Left lung (tissue), 10 donors: ENCODE data around the gene LGSN. TPM values are rescaled to one million over a fixed set of nuclear protein-coding genes. Genes with fewer than 3 reads are reported as not detected.

Experiments used
- ATAC-seq: fragments of 200-7000 bp; cut with Tn5 transposase; one replicate; pipeline ENCODE4 v1.9.1; 2020; ENCODE audit warnings: moderate library complexity
- DNase-seq, 4 donors: peaks; one replicate each; pipeline ENCODE4 v3.0.0-alpha.2; 2013 to 2020
- H3K27ac ChIP-seq, 2 donors: fragments of 200-600 bp; sonication (generic) in 1 of 2; one replicate each; pipeline versions ENCODE4 v1.5.0 to v1.8.0; 2020 to 2021
- H3K27me3 ChIP-seq, 2 donors: fragments of 200-600 bp; sonication (generic) in 1 of 2; one replicate each; pipeline versions ENCODE4 v1.5.0 to v1.8.0; 2020 to 2021
- H3K36me3 ChIP-seq, 2 donors: fragments of 200-600 bp; sonication (generic) in 1 of 2; one replicate each; pipeline versions ENCODE4 v1.5.0 to v1.8.0; 2020 to 2021
- H3K4me1 ChIP-seq, 2 donors: fragments of 200-600 bp; one replicate each; pipeline ENCODE4 v1.8.0; 2021
- H3K4me3 ChIP-seq, 2 donors: fragments of 200-600 bp; sonication (generic) in 1 of 2; one replicate each; pipeline versions ENCODE4 v1.5.0 to v1.8.0; 2020 to 2021; ENCODE audit warnings: mild to moderate bottlenecking in 1 of 2
- H3K9me3 ChIP-seq, 2 donors: fragments of 200-600 bp; sonication (generic) in 1 of 2; one replicate each; pipeline versions ENCODE4 v1.5.0 to v1.8.0; 2020 to 2021
- intact Hi-C, 2 donors: fragments of 100-400 bp; cut with DNase I; formaldehyde crosslinking; loops; one replicate each; pipeline versions ENCODE4 v1.11.2 to v1.14.2; 2022
- polyA plus RNA-seq, 6 donors: library from polyadenylated mRNA; unstranded; fragments of 120-200 nt; gene quantifications; one replicate each; pipeline ENCODE4 v1.2.1, GENCODE V29; 2013; ENCODE audit not compliant: insufficient read length in 6 of 6
- total RNA-seq, 2 donors: library from RNA; stranded (reverse); fragmentation: NEBNext Ultra II Directional; extraction: Animal tissue kit (Norgen Biotek cat#: 25700); gene quantifications; one replicate each; pipeline ENCODE4 v1.2.1, GENCODE V29; 2021
- TF ChIP-seq, protein P1 (sequence below), 2 donors: fragments of 200-600 bp; sonication (generic) in 1 of 2; IDR thresholded peaks; one replicate each; pipeline versions ENCODE4 v1.5.0 to v1.8.0; 2021; ENCODE audit warnings: antibody characterized with exemption in 2 of 2
- donor health status: DM: no; HTN: yes; CAD: no.
- donor health status: DM: no; HTN: no; CAD: no.

The LGSN gene
- total and polyA plus RNA-seq, 8 donors: 0.11 to 0.88 (median 0.65) TPM; not detected in 1

DNA sequence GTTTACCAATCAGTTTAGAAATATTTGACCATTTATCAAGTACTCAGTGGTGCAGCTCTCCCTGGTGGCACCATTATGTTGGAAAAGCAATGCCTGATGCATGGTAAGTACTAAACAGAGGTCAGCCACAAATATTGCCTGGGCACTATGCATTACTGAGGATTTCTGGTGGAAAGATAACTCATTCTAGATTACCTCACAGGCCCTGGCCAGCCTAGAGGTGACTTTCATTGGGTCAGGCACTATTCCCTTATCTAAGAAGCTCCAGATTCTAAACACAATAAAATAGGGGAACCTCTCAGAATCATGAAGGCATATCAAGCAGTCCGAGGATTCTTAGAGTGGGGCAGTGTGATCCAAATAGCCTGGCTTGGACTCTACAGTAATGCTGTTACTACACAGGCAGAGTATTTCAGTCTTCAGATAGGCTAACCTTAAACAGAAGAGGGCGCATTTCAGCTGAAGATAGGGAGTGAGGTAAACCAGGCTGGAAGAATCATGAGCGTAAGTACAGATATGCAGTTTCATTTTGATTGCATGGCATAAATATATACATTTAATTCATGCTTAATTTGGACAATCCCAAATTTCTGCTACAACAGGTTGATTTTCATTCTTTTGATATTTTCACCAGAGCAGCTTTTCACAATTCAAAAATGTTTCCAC lies 12.1 kb downstream of the LGSN start:
- no peaks in the 10 kb centered on the region for H3K9me3 ChIP-seq
- DNase-seq (no peak), ATAC-seq (peak; percentile 49)
- intact Hi-C loops: no loop called here
- H3K4me1 ChIP-seq: no peaks in the 10 kb centered on the region
- no peaks in the 10 kb centered on the region for H3K27me3 ChIP-seq
- TF ChIP-seq, protein P1, sequence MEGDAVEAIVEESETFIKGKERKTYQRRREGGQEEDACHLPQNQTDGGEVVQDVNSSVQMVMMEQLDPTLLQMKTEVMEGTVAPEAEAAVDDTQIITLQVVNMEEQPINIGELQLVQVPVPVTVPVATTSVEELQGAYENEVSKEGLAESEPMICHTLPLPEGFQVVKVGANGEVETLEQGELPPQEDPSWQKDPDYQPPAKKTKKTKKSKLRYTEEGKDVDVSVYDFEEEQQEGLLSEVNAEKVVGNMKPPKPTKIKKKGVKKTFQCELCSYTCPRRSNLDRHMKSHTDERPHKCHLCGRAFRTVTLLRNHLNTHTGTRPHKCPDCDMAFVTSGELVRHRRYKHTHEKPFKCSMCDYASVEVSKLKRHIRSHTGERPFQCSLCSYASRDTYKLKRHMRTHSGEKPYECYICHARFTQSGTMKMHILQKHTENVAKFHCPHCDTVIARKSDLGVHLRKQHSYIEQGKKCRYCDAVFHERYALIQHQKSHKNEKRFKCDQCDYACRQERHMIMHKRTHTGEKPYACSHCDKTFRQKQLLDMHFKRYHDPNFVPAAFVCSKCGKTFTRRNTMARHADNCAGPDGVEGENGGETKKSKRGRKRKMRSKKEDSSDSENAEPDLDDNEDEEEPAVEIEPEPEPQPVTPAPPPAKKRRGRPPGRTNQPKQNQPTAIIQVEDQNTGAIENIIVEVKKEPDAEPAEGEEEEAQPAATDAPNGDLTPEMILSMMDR (IDR thresholded peaks at IDR 0.05): no peak
- H3K36me3 ChIP-seq: no peaks in the 10 kb centered on the region
- no peak overlapping the region for H3K4me3 ChIP-seq
- no peak overlapping the region for H3K27ac ChIP-seq

DNA sequence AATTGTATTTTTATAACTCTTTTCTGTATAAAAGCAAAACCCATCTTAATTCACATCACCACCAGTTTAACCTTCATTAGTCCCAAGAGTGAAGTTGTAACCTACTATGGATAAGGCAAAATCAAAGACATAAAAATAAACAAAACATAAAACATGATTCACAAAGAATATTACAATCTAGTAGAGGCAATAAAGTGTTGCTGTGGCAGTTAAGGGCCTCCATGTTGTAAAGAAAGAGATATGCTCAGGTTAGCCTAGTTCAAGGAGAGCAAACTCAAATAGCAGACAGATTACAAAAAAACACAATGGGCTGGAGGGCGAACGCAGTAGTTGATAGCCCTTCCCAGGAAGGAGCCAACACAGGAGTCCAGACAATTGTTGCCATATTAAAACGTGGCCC lies 13.4 kb downstream of the LGSN start:
- H3K36me3 ChIP-seq: no peaks in the 10 kb centered on the region
- H3K27me3 ChIP-seq: no peaks in the 10 kb centered on the region
- H3K4me3 ChIP-seq: no peak overlapping the region
- no peaks in the 10 kb centered on the region for H3K9me3 ChIP-seq
- no peak overlapping the region for H3K27ac ChIP-seq
- intact Hi-C loops: no loop called here
- DNase-seq: no peak
- TF ChIP-seq, protein P1 (IDR thresholded peaks at IDR 0.05): no peak
- no peak for ATAC-seq
- no peaks in the 10 kb centered on the region for H3K4me1 ChIP-seq

DNA sequence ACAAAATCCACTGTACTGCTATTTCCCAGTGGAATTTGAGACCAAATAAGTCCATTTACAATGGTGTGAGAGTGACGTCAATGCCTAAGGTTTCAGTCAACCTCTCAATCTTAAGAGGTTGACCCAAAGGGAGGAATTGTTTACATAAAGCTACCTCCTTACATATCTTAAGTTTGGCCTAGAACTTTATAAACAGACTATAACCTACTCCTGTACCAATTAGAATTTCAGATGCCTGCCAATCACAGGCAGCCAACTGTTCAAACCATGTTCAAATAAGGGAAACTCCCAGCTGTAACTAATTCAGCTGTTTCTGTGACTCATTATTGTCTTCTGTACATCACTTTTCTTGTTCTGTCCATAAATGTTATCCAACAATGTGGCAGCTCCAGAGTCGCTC lies 14.5 kb downstream of the LGSN start:
- intact Hi-C loops: no loop called here
- Histone ChIP-seq H3K27me3 (no peaks in the 10 kb centered on the region), H3K27ac (peak overlapping the region in 1 of 2 donors; percentile 14), H3K36me3 (no peaks in the 10 kb centered on the region), H3K4me3 (no peak overlapping the region), H3K4me1 (no peaks in the 10 kb centered on the region), H3K9me3 (peaks cover 0 to under 1% of the 10 kb centered on the region in 2 donors)
- ATAC-seq: peak; percentile 92
- DNase-seq: peak in 1 of 4 donors; percentile 43
- TF ChIP-seq, protein P1 (IDR thresholded peaks at IDR 0.05): no peak

DNA sequence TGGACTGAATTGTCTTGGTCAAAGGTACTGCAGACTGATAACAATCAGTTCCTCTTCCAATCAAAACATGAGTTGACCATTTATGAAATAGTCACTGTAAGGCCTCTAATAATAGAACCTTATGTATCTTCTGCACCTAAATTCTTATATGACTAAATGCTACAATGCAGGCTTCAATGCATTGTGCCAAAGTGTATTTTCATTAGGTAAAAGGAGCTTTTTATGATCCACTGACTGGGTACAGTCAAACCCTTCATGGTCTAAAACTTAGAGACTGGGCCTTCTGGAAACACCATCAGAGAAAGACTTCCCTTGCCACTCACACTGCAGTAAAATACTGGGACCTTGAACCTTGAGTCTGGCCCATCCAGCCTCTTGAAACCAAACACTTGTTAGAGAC lies 16.3 kb downstream of the LGSN start:
- Histone ChIP-seq H3K9me3 (peaks cover 0 to 6% of the 10 kb centered on the region in 2 donors), H3K27ac (no peak overlapping the region), H3K4me3 (no peak overlapping the region), H3K27me3 (no peaks in the 10 kb centered on the region), H3K36me3 (no peaks in the 10 kb centered on the region), H3K4me1 (no peaks in the 10 kb centered on the region)
- TF ChIP-seq, protein P1 (IDR thresholded peaks at IDR 0.05): no peak
- no peak for DNase-seq
- intact Hi-C loops: no loop called here
- no peak for ATAC-seq

DNA sequence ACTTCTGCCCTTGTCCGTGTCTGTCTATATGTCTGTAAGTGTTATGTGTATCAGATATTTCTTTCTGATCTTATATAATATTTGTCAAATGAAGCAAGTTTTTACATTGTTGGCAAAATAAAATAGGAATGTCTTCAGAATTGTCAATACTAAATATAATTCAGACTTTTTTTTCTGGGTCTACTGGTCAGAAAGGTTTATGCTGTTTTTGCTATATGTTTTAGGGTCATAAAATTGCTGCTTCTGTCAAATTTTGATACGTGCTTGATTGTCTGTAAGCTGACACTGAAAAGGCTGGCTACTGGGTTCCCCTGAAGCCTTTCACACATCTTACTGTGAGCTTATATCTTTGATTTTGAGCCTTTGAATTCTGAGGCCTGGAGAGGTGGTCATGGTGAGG lies 20.1 kb downstream of the LGSN start:
- intact Hi-C loops: no loop called here
- TF ChIP-seq, protein P1 (IDR thresholded peaks at IDR 0.05): no peak
- DNase-seq (no peak), ATAC-seq (no peak)
- H3K27ac ChIP-seq: no peak overlapping the region
- no peaks in the 10 kb centered on the region for H3K36me3 ChIP-seq
- H3K4me3 ChIP-seq: no peak overlapping the region
- peaks cover 0 to 6% of the 10 kb centered on the region in 2 donors for H3K9me3 ChIP-seq
- no peaks in the 10 kb centered on the region for H3K27me3 ChIP-seq
- no peaks in the 10 kb centered on the region for H3K4me1 ChIP-seq
